SU-DHL-6 (cell line): Measurements from ENCODE around the gene FSTL4.

Experiments used
- H2AFZ ChIP-seq: fragments of 200-600 bp; sonication (generic); 2 replicates; pipeline ENCODE4 v1.6.1; 2014; ENCODE audit warnings: low read depth, mild to moderate bottlenecking, moderate library complexity, mixed read lengths, antibody characterized with exemption, low read length; ENCODE audit not compliant: severe bottlenecking
- H3F3A ChIP-seq: fragments of 200-600 bp; shearing (Covaris generic); 2 replicates; pipeline ENCODE4 v1.6.0; 2016; ENCODE audit warnings: antibody characterized with exemption, mild to moderate bottlenecking; ENCODE audit not compliant: insufficient read depth
- H3K27ac ChIP-seq: fragments of 200-600 bp; sonication (generic); 2 replicates; pipeline ENCODE4 v1.5.1; 2016; ENCODE audit warnings: low read depth, mild to moderate bottlenecking, low read length, moderate library complexity, mixed read lengths
- H3K27me3 ChIP-seq: fragments of 200-600 bp; sonication (generic), shearing (Covaris generic); 2 replicates; pipeline ENCODE4 v1.6.0; 2014; ENCODE audit warnings: mild to moderate bottlenecking, low read length
- H3K36me3 ChIP-seq: fragments of 200-600 bp; sonication (generic); 2 replicates; pipeline ENCODE4 v1.6.1; 2014; ENCODE audit warnings: mild to moderate bottlenecking, low read length, mixed read lengths
- H3K4me2 ChIP-seq: fragments of 300-600, 200-600 bp; shearing (Covaris generic), sonication (generic); 2 replicates; pipeline ENCODE4 v1.6.0; 2014; ENCODE audit warnings: low read length, low read depth, mild to moderate bottlenecking; ENCODE audit not compliant: poor library complexity, severe bottlenecking
- H3K4me3 ChIP-seq: fragments of 200-600 bp; sonication (generic); 2 replicates; pipeline ENCODE4 v1.5.1; 2014; ENCODE audit warnings: antibody characterized with exemption, low read length, mild to moderate bottlenecking, mixed read lengths; ENCODE audit not compliant: insufficient read depth, poor library complexity, severe bottlenecking
- H3K79me2 ChIP-seq: fragments of 200-600 bp; sonication (generic); 2 replicates; pipeline ENCODE4 v1.6.1; 2014; ENCODE audit warnings: mild to moderate bottlenecking, low read length, moderate library complexity; ENCODE audit not compliant: insufficient read depth
- H3K9ac ChIP-seq: fragments of 200-600 bp; sonication (generic); 2 replicates; pipeline ENCODE4 v1.7.0; 2014; ENCODE audit warnings: mild to moderate bottlenecking, low read length
- H3K9me2 ChIP-seq: fragments of 200-600 bp; sonication (generic); replicated peaks from 2 replicates; pipeline ENCODE4 v1.6.1; 2014; ENCODE audit warnings: low read length; ENCODE audit not compliant: insufficient read depth
- H3K9me3 ChIP-seq: fragments of 200-600 bp; sonication (generic); 2 replicates; pipeline ENCODE4 v1.6.1; 2014; ENCODE audit warnings: low read length, mixed read lengths; ENCODE audit not compliant: insufficient read depth
- H4K20me1 ChIP-seq: fragments of 200-600 bp; sonication (generic); 2 replicates; pipeline ENCODE4 v1.6.1; 2014; ENCODE audit warnings: low read depth, mild to moderate bottlenecking, antibody characterized with exemption, low read length, moderate library complexity, mixed read lengths
- CTCF ChIP-seq: fragments of 200-600 bp; sonication (generic); IDR thresholded peaks from one replicate; pipeline ENCODE4 v1.5.1; 2017; ENCODE audit warnings: antibody characterized with exemption, mild to moderate bottlenecking, low read length, moderate library complexity; ENCODE audit not compliant: insufficient read depth, poor library complexity, severe bottlenecking
- EZH2phosphoT487 ChIP-seq: fragments of 200-600 bp; sonication (generic), shearing (Covaris generic); conservative IDR thresholded peaks from 2 replicates; pipeline ENCODE4 v1.6.1; 2018; ENCODE audit warnings: mild to moderate bottlenecking, antibody characterized with exemption, low read length, moderate library complexity, mixed read lengths

FSTL4 gene

GRCh38 chr5:133400120-133400519 is 212.2 kb downstream of the FSTL4 start:
- no peak overlapping the region for H3K4me2 ChIP-seq
- H4K20me1 ChIP-seq: no peaks in the 10 kb centered on the region
- no peaks in the 10 kb centered on the region for H3K27me3 ChIP-seq
- H3K36me3 ChIP-seq: no peaks in the 10 kb centered on the region
- no peak overlapping the region for H3K27ac ChIP-seq
- no peaks in the 10 kb centered on the region for H3K9me2 ChIP-seq
- no peaks in the 10 kb centered on the region for H3K79me2 ChIP-seq
- no peak for TF ChIP-seq CTCF
- no peak for TF ChIP-seq EZH2phosphoT487
- H3K4me3 ChIP-seq: no peak overlapping the region
- no peak overlapping the region for H2AFZ ChIP-seq
- no peaks in the 10 kb centered on the region for H3K9me3 ChIP-seq
- H3F3A ChIP-seq: no peaks in the 10 kb centered on the region
- H3K9ac ChIP-seq: no peak overlapping the region

GRCh38 chr5:133399247-133399891 is 213.0 kb downstream of the FSTL4 start:
- Histone ChIP-seq H3K9me3 (no peaks in the 10 kb centered on the region), H3K4me2 (no peak overlapping the region), H3K9me2 (no peaks in the 10 kb centered on the region), H2AFZ (no peak overlapping the region), H3K4me3 (no peak overlapping the region), H4K20me1 (no peaks in the 10 kb centered on the region), H3K27ac (no peak overlapping the region), H3F3A (no peaks in the 10 kb centered on the region), H3K79me2 (no peaks in the 10 kb centered on the region), H3K36me3 (no peaks in the 10 kb centered on the region), H3K27me3 (no peaks in the 10 kb centered on the region), H3K9ac (no peak overlapping the region)
- TF ChIP-seq EZH2phosphoT487: no peak
- no peak for TF ChIP-seq CTCF

GRCh38 chr5:133398646-133399101 is 213.7 kb downstream of the FSTL4 start:
- H2AFZ ChIP-seq: no peak overlapping the region
- H3K27me3 ChIP-seq: no peaks in the 10 kb centered on the region
- TF ChIP-seq EZH2phosphoT487 (no peak), CTCF (no peak)

More at GRCh38 chr5:133398646-133399101, 213.7 kb downstream of the FSTL4 start:
- Histone ChIP-seq H3K4me3 (no peak overlapping the region), H4K20me1 (no peaks in the 10 kb centered on the region), H3K79me2 (no peaks in the 10 kb centered on the region), H3K9ac (no peak overlapping the region), H3K27ac (no peak overlapping the region), H3K36me3 (no peaks in the 10 kb centered on the region), H3F3A (no peaks in the 10 kb centered on the region), H3K9me2 (no peaks in the 10 kb centered on the region), H3K9me3 (no peaks in the 10 kb centered on the region), H3K4me2 (no peak overlapping the region)
